ENCODE results near the gene ARID2.

The ARID2 gene

GRCh38 chr12:45880533-45880932 is 151.0 kb downstream of the ARID2 start:
- H2BK15ac ChIP-seq (ENCODE audit: low read depth, poor library complexity, severe bottlenecking): no peak overlapping the region
- WGBS: 87% methylated on average over 2 of the region's 2 CpGs
- H3K23ac ChIP-seq (ENCODE audit: low read length in 2 of 2): no peak overlapping the region
- H2BK12ac ChIP-seq (ENCODE audit: low read length in 2 of 2): no peak overlapping the region
- no peak overlapping the region for H2AFZ ChIP-seq (ENCODE audit: low read depth, low read length)
- peaks cover 6 to 32% of the 10 kb centered on the region in 2 experiments for H3K36me3 ChIP-seq (ENCODE audit: control insufficient read depth in 1 of 2, insufficient read depth in 2 of 2, low read depth in 1 of 2, low read length in 2 of 2)
- H3K4me1 ChIP-seq (ENCODE audit: control insufficient read depth, insufficient read depth, low read depth, low read length): no peaks in the 10 kb centered on the region
- no peak overlapping the region for H2BK5ac ChIP-seq (ENCODE audit: low read depth, low read length, poor library complexity, severe bottlenecking)
- H3K4me2 ChIP-seq (ENCODE audit: low read length, poor library complexity, severe bottlenecking): no peak overlapping the region
- H3K18ac ChIP-seq (ENCODE audit: low read depth in 1 of 2, low read length in 2 of 2): no peak overlapping the region
- H3K4ac ChIP-seq (ENCODE audit: low read depth in 1 of 2, low read length in 2 of 2): no peak overlapping the region
- no peak overlapping the region for H3K14ac ChIP-seq (ENCODE audit: low read length in 2 of 2)
- no peak overlapping the region for H2BK120ac ChIP-seq (ENCODE audit: low read depth, low read length)
- H2AK5ac ChIP-seq (ENCODE audit: low read length, severe bottlenecking): no peak overlapping the region
- no peak overlapping the region for H4K91ac ChIP-seq (ENCODE audit: low read length)
- no peak overlapping the region for H3K27ac ChIP-seq (ENCODE audit: low read length, poor library complexity, severe bottlenecking)
- H3K9ac ChIP-seq (ENCODE audit: low read length): no peak overlapping the region
- no peaks in the 10 kb centered on the region for H3K27me3 ChIP-seq (ENCODE audit: control insufficient read depth in 1 of 2, insufficient read depth in 1 of 2, low read length in 2 of 2)
- H3K4me3 ChIP-seq (ENCODE audit: insufficient read depth in 1 of 2, low read depth in 1 of 2, low read length in 2 of 2): no peak overlapping the region
- peaks cover 5% of the 10 kb centered on the region for H3K9me3 ChIP-seq (ENCODE audit: control insufficient read depth, low read length)
- H3K79me1 ChIP-seq (replicated peaks; ENCODE audit: low read length, poor library complexity, severe bottlenecking): peaks cover 21% of the 10 kb centered on the region
- DNase-seq: no peak
- H4K8ac ChIP-seq (ENCODE audit: low read length): no peak overlapping the region

DNA sequence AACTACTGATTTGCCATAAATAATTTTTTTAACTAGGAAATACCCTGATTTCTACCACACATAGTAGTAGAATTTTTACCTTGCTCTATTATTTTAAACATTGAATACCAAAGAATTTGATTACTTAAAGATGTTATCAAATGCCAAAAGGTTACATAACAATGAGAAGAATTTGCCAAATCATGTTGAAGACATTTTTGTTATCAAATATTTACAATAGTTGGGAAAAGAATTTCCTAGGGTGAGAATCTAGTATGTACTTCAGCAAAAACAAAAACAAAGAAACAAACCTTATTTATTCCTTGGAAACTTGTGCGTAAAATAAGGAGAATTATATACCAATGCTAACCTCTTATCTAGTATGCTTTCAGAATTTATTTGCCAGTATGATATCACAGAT is 153.7 kb downstream of the ARID2 start:
- Histone ChIP-seq H3K27me3 (ENCODE audit: control insufficient read depth in 1 of 2, insufficient read depth in 1 of 2, low read length in 2 of 2) (no peaks in the 10 kb centered on the region), H2AK5ac (ENCODE audit: low read length, severe bottlenecking) (no peak overlapping the region), H3K27ac (ENCODE audit: low read length, poor library complexity, severe bottlenecking) (no peak overlapping the region), H3K9ac (ENCODE audit: low read length) (no peak overlapping the region), H3K23ac (ENCODE audit: low read length in 2 of 2) (no peak overlapping the region), H4K8ac (ENCODE audit: low read length) (no peak overlapping the region), H2AFZ (ENCODE audit: low read depth, low read length) (no peak overlapping the region), H2BK5ac (ENCODE audit: low read depth, low read length, poor library complexity, severe bottlenecking) (no peak overlapping the region), H3K18ac (ENCODE audit: low read depth in 1 of 2, low read length in 2 of 2) (no peak overlapping the region), H3K36me3 (ENCODE audit: control insufficient read depth in 1 of 2, insufficient read depth in 2 of 2, low read depth in 1 of 2, low read length in 2 of 2) (peaks cover 15 to 36% of the 10 kb centered on the region in 2 experiments), H3K79me1 (replicated peaks; ENCODE audit: low read length, poor library complexity, severe bottlenecking) (peaks cover 24% of the 10 kb centered on the region), H3K4ac (ENCODE audit: low read depth in 1 of 2, low read length in 2 of 2) (no peak overlapping the region), H2BK15ac (ENCODE audit: low read depth, poor library complexity, severe bottlenecking) (no peak overlapping the region), H3K4me3 (ENCODE audit: insufficient read depth in 1 of 2, low read depth in 1 of 2, low read length in 2 of 2) (no peak overlapping the region), H3K4me1 (ENCODE audit: control insufficient read depth, insufficient read depth, low read depth, low read length) (no peaks in the 10 kb centered on the region), H4K91ac (ENCODE audit: low read length) (no peak overlapping the region), H2BK120ac (ENCODE audit: low read depth, low read length) (no peak overlapping the region), H3K9me3 (ENCODE audit: control insufficient read depth, low read length) (peaks cover 6% of the 10 kb centered on the region), H3K4me2 (ENCODE audit: low read length, poor library complexity, severe bottlenecking) (no peak overlapping the region), H3K14ac (ENCODE audit: low read length in 2 of 2) (no peak overlapping the region), H2BK12ac (ENCODE audit: low read length in 2 of 2) (no peak overlapping the region)
- no peak for DNase-seq
- WGBS: no CpG with 5 or more reads among the region's 1 CpG

GRCh38 chr12:45886685-45887084 is 157.2 kb downstream of the ARID2 start:
- H4K91ac ChIP-seq (ENCODE audit: low read length): no peak overlapping the region
- H2AFZ ChIP-seq (ENCODE audit: low read depth, low read length): no peak overlapping the region
- H3K14ac ChIP-seq (ENCODE audit: low read length in 2 of 2): no peak overlapping the region
- no peak overlapping the region for H4K8ac ChIP-seq (ENCODE audit: low read length)
- WGBS: 100% methylated on average over 1 of the region's 1 CpG
- peaks cover 12 to 28% of the 10 kb centered on the region in 2 experiments for H3K36me3 ChIP-seq (ENCODE audit: control insufficient read depth in 1 of 2, insufficient read depth in 2 of 2, low read depth in 1 of 2, low read length in 2 of 2)
- H3K23ac ChIP-seq (ENCODE audit: low read length in 2 of 2): no peak overlapping the region
- no peaks in the 10 kb centered on the region for H3K4me1 ChIP-seq (ENCODE audit: control insufficient read depth, insufficient read depth, low read depth, low read length)
- no peak overlapping the region for H2BK12ac ChIP-seq (ENCODE audit: low read length in 2 of 2)
- no peak for DNase-seq
- H3K4me3 ChIP-seq (ENCODE audit: insufficient read depth in 1 of 2, low read depth in 1 of 2, low read length in 2 of 2): no peak overlapping the region
- H3K18ac ChIP-seq (ENCODE audit: low read depth in 1 of 2, low read length in 2 of 2): no peak overlapping the region
- H2BK5ac ChIP-seq (ENCODE audit: low read depth, low read length, poor library complexity, severe bottlenecking): no peak overlapping the region
- H3K4me2 ChIP-seq (ENCODE audit: low read length, poor library complexity, severe bottlenecking): no peak overlapping the region
- peaks cover 6% of the 10 kb centered on the region for H3K9me3 ChIP-seq (ENCODE audit: control insufficient read depth, low read length)
- H3K4ac ChIP-seq (ENCODE audit: low read depth in 1 of 2, low read length in 2 of 2): no peak overlapping the region
- H2AK5ac ChIP-seq (ENCODE audit: low read length, severe bottlenecking): no peak overlapping the region
- H3K9ac ChIP-seq (ENCODE audit: low read length): no peak overlapping the region
- no peak overlapping the region for H3K27ac ChIP-seq (ENCODE audit: low read length, poor library complexity, severe bottlenecking)
- peaks cover 10% of the 10 kb centered on the region for H3K79me1 ChIP-seq (replicated peaks; ENCODE audit: low read length, poor library complexity, severe bottlenecking)
- H3K27me3 ChIP-seq (ENCODE audit: control insufficient read depth in 1 of 2, insufficient read depth in 1 of 2, low read length in 2 of 2): no peaks in the 10 kb centered on the region
- no peak overlapping the region for H2BK120ac ChIP-seq (ENCODE audit: low read depth, low read length)
- no peak overlapping the region for H2BK15ac ChIP-seq (ENCODE audit: low read depth, poor library complexity, severe bottlenecking)

- no peak overlapping the region for H3K23ac ChIP-seq (ENCODE audit: low read length in 2 of 2)
- no peak overlapping the region for H3K14ac ChIP-seq (ENCODE audit: low read length in 2 of 2)
- peaks cover 8% of the 10 kb centered on the region for H3K79me1 ChIP-seq (replicated peaks; ENCODE audit: low read length, poor library complexity, severe bottlenecking)
- H2BK12ac ChIP-seq (ENCODE audit: low read length in 2 of 2): no peak overlapping the region
- no peak overlapping the region for H2AFZ ChIP-seq (ENCODE audit: low read depth, low read length)
- H3K4me3 ChIP-seq (ENCODE audit: insufficient read depth in 1 of 2, low read depth in 1 of 2, low read length in 2 of 2): no peak overlapping the region
- H3K4ac ChIP-seq (ENCODE audit: low read depth in 1 of 2, low read length in 2 of 2): no peak overlapping the region
- DNase-seq: no peak
- H4K91ac ChIP-seq (ENCODE audit: low read length): no peak overlapping the region
- no peak overlapping the region for H2BK15ac ChIP-seq (ENCODE audit: low read depth, poor library complexity, severe bottlenecking)
- H3K9ac ChIP-seq (ENCODE audit: low read length): no peak overlapping the region
- no peak overlapping the region for H3K18ac ChIP-seq (ENCODE audit: low read depth in 1 of 2, low read length in 2 of 2)
- H3K9me3 ChIP-seq (ENCODE audit: control insufficient read depth, low read length): peaks cover 6% of the 10 kb centered on the region
- H2AK5ac ChIP-seq (ENCODE audit: low read length, severe bottlenecking): no peak overlapping the region
- H3K4me1 ChIP-seq (ENCODE audit: control insufficient read depth, insufficient read depth, low read depth, low read length): no peaks in the 10 kb centered on the region
- no peak overlapping the region for H3K4me2 ChIP-seq (ENCODE audit: low read length, poor library complexity, severe bottlenecking)
- no peak overlapping the region for H3K27ac ChIP-seq (ENCODE audit: low read length, poor library complexity, severe bottlenecking)
- H3K36me3 ChIP-seq (ENCODE audit: control insufficient read depth in 1 of 2, insufficient read depth in 2 of 2, low read depth in 1 of 2, low read length in 2 of 2): peaks cover 10 to 28% of the 10 kb centered on the region in 2 experiments
- no peak overlapping the region for H4K8ac ChIP-seq (ENCODE audit: low read length)
- H3K27me3 ChIP-seq (ENCODE audit: control insufficient read depth in 1 of 2, insufficient read depth in 1 of 2, low read length in 2 of 2): no peaks in the 10 kb centered on the region
- no peak overlapping the region for H2BK120ac ChIP-seq (ENCODE audit: low read depth, low read length)
- no peak overlapping the region for H2BK5ac ChIP-seq (ENCODE audit: low read depth, low read length, poor library complexity, severe bottlenecking)
- WGBS: 88% methylated on average over 5 of the region's 5 CpGs
These were observed 158.0 kb downstream of the ARID2 start for GRCh38 chr12:45887544-45887943.

Data from mesenchymal stem cell (in vitro differentiated cells and primary cell).